Measurements from ENCODE around the gene ADGRG3. TPM values are rescaled to one million over a fixed set of nuclear protein-coding genes. Genes with fewer than 3 reads are reported as not detected.

ADGRG3 gene
- total RNA-seq, 3 donors from 2014 or later (not counting 1 experiment from before 2014, with no cell fraction given), result 16.6 to 57.3 (median 20.7) TPM

GRCh38 chr16:57656342-57656955, 11.7 kb upstream of the ADGRG3 start:
- DNase-seq (no peak), ATAC-seq (peak; percentile 61 to 73 (median 67))
- Mint-ChIP-seq H3K36me3 (peaks cover 15% of the 10 kb centered on the region), H3K4me1 (peaks cover 64 to 79% of the 10 kb centered on the region in 2 donors), H3K9me3 (no peaks in the 10 kb centered on the region), H3K4me3 (peak overlapping the region; percentile 85), H3K27me3 (ENCODE audit: low read depth in 2 of 2) (no peaks in the 10 kb centered on the region), H3K27ac (peak overlapping the region; percentile 93 to 96)
- no peak for TF ChIP-seq CTCF (IDR thresholded peaks at IDR 0.05)
- 50% methylated on average over 10 of the region's 11 CpGs for WGBS (ENCODE audit: insufficient coverage)
- peak overlapping the region; percentile 71 for H3K27ac ChIP-seq (ENCODE audit: low read length)
- no peak overlapping the region for H3K4me3 ChIP-seq (ENCODE audit: low read length)
- H3K4me1 ChIP-seq (ENCODE audit: control insufficient read depth, insufficient read depth, low read length), result peaks cover 76% of the 10 kb centered on the region
- peaks cover 95% of the 10 kb centered on the region for H3K36me3 ChIP-seq (ENCODE audit: control insufficient read depth, insufficient read depth, low read length)
- no peaks in the 10 kb centered on the region for H3K27me3 ChIP-seq (ENCODE audit: control insufficient read depth, insufficient read depth, low read length)
- H3K9me3 ChIP-seq (ENCODE audit: control insufficient read depth, insufficient read depth, low read length), result no peaks in the 10 kb centered on the region
- intact Hi-C loops (cut with micrococcal nuclease), result no loop called here

GRCh38 chr16:57657228-57657627, 10.9 kb upstream of the ADGRG3 start:
- H3K36me3 ChIP-seq (ENCODE audit: control insufficient read depth, insufficient read depth, low read length), result peaks cover 95% of the 10 kb centered on the region

GRCh38 chr16:57658130-57658877, 9.8 kb upstream of the ADGRG3 start:
- H3K27me3 Mint-ChIP-seq (ENCODE audit: low read depth in 2 of 2), result no peaks in the 10 kb centered on the region
- intact Hi-C loops (cut with micrococcal nuclease), result no loop called here
- ATAC-seq, result peak in 1 of 3 donors; percentile 16
- Histone ChIP-seq H3K4me3 (ENCODE audit: low read length) (no peak overlapping the region), H3K27ac (ENCODE audit: low read length) (peak overlapping the region; percentile 17), H3K36me3 (ENCODE audit: control insufficient read depth, insufficient read depth, low read length) (peaks cover 95% of the 10 kb centered on the region), H3K4me1 (ENCODE audit: control insufficient read depth, insufficient read depth, low read length) (peaks cover 66% of the 10 kb centered on the region), H3K9me3 (ENCODE audit: control insufficient read depth, insufficient read depth, low read length) (no peaks in the 10 kb centered on the region), H3K27me3 (ENCODE audit: control insufficient read depth, insufficient read depth, low read length) (no peaks in the 10 kb centered on the region)
- peak overlapping the region; percentile 62 for H3K4me3 Mint-ChIP-seq
- no peak for DNase-seq
- H3K4me1 Mint-ChIP-seq, result peaks cover 62 to 78% of the 10 kb centered on the region in 2 donors
- TF ChIP-seq CTCF (IDR thresholded peaks at IDR 0.05), result no peak
- H3K36me3 Mint-ChIP-seq, result peaks cover 7% of the 10 kb centered on the region
- no peaks in the 10 kb centered on the region for H3K9me3 Mint-ChIP-seq
- WGBS (ENCODE audit: insufficient coverage), result 84% methylated on average over 10 of the region's 10 CpGs
- peak overlapping the region; percentile 93 to 96 for H3K27ac Mint-ChIP-seq

More at GRCh38 chr16:57657228-57657627, 10.9 kb upstream of the ADGRG3 start:
- intact Hi-C loops (cut with micrococcal nuclease), result no loop called here
- Histone ChIP-seq H3K27ac (ENCODE audit: low read length) (peak overlapping the region; percentile 71), H3K4me3 (ENCODE audit: low read length) (no peak overlapping the region), H3K27me3 (ENCODE audit: control insufficient read depth, insufficient read depth, low read length) (no peaks in the 10 kb centered on the region), H3K4me1 (ENCODE audit: control insufficient read depth, insufficient read depth, low read length) (peaks cover 75% of the 10 kb centered on the region), H3K9me3 (ENCODE audit: control insufficient read depth, insufficient read depth, low read length) (no peaks in the 10 kb centered on the region)
- Mint-ChIP-seq H3K9me3 (no peaks in the 10 kb centered on the region), H3K36me3 (peaks cover 7% of the 10 kb centered on the region), H3K27me3 (ENCODE audit: low read depth in 2 of 2) (no peaks in the 10 kb centered on the region), H3K4me3 (peak overlapping the region; percentile 85), H3K27ac (peak overlapping the region; percentile 93 to 96), H3K4me1 (peaks cover 63 to 79% of the 10 kb centered on the region in 2 donors)
- 89% methylated on average over 5 of the region's 13 CpGs for WGBS (ENCODE audit: insufficient coverage)
- DNase-seq (no peak), ATAC-seq (no peak)
- TF ChIP-seq CTCF (IDR thresholded peaks at IDR 0.05), result no peak

Measured in natural killer cell (primary cell).